Heart left ventricle (tissue), 13 donors: Measurements from ENCODE around the gene FEM1B.

Source experiments
- POLR2A ChIP-seq, 2 donors: fragments of 450-650 bp; IDR thresholded peaks; one replicate each; pipeline ENCODE4 v1.6.1; 2017; ENCODE audit warnings: antibody characterized with exemption in 2 of 2, mild to moderate bottlenecking in 2 of 2, moderate library complexity in 2 of 2
- TF ChIP-seq, protein P1 (sequence below), 12 donors: fragments of 200-600 bp; sonication (generic) in 4 of 12; IDR thresholded peaks; one replicate each; pipeline versions ENCODE4 v1.5.0 to v1.8.0; 2018 to 2022; ENCODE audit warnings: antibody characterized with exemption in 12 of 12, mild to moderate bottlenecking in 5 of 12
- donor health status: ischemic (EF 13 %, LVEDD 7.1; RV severe dilation, severe dysfunction).
- donor health status: DM: no; HTN: yes; CAD: no.
- donor health status: DM: no; HTN: no; CAD: no.
- donor health status: ischemic (EF 25% LVEDD 6.9; RV normal size, moderate dysfunction).
- donor health status: ischemic (EF 25% LVEDD 5.7; RV mildly dilated, moderate dysfunction).
- donor health status: ischemic (EF 35%, LVEDD 5.7; RV mildly dilated, moderate dysfunction).
- donor health status: nonischemic (EF 11% LVEDD 7.7; RV severe dilation, severe dysfunction).
- donor health status: DM: yes; HTN: yes; CAD: no.
- donor health status: PGD.
- donor health status: ischemic (EF 29% LVEDD 5.4; RV normal size, mild dysfunction).
- donor health status: nonischemic (EF 23%, LVEDD 6.1; RV moderate dilation, normal function).

DNA sequence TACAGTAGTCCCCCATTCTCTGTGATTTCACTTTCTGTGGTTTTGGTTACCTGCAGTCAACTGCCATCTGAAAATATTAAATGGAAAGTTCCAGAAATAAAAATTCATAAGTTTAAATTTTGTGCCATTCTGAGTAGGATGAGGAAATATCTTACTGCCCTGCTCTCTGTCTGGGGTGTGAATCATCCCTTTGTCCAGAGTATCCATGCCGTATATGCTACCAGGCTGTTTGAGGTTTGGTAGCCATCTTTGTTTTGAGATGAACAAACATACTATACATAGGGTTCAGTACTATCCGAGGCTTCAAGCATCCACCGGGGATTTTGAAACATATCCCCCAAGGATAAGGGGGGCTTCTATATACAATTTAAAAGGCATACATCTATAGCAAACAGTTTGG lies 16.3 kb upstream of the FEM1B start:
- TF ChIP-seq, protein P1, sequence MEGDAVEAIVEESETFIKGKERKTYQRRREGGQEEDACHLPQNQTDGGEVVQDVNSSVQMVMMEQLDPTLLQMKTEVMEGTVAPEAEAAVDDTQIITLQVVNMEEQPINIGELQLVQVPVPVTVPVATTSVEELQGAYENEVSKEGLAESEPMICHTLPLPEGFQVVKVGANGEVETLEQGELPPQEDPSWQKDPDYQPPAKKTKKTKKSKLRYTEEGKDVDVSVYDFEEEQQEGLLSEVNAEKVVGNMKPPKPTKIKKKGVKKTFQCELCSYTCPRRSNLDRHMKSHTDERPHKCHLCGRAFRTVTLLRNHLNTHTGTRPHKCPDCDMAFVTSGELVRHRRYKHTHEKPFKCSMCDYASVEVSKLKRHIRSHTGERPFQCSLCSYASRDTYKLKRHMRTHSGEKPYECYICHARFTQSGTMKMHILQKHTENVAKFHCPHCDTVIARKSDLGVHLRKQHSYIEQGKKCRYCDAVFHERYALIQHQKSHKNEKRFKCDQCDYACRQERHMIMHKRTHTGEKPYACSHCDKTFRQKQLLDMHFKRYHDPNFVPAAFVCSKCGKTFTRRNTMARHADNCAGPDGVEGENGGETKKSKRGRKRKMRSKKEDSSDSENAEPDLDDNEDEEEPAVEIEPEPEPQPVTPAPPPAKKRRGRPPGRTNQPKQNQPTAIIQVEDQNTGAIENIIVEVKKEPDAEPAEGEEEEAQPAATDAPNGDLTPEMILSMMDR (IDR thresholded peaks at IDR 0.05) = no peak
- TF ChIP-seq POLR2A (IDR thresholded peaks at IDR 0.05) = no peak
